NCI-H510A (cell line): Measurements from ENCODE around the gene CLCF1.

Source experiments
- DNase-seq: peaks from one replicate; lab custom pipeline; 2025; lab: John Stamatoyannopoulos, UW

Gene CLCF1

GRCh38 chr11:67356387-67356863, 17.0 kb downstream of the CLCF1 start:
- DNase-seq = no peak

GRCh38 chr11:67355794-67356386, 17.5 kb downstream of the CLCF1 start:
- DNase-seq = no peak

- no peak for DNase-seq
Measured at GRCh38 chr11:67355023-67355793, 18.2 kb downstream of the CLCF1 start.

GRCh38 chr11:67354075-67355022, 19.0 kb downstream of the CLCF1 start:
- DNase-seq = no peak

GRCh38 chr11:67353317-67354074, 19.9 kb downstream of the CLCF1 start, which contains the start of gene POLD4:
Gene POLD4 (minus strand): TSS chr11:67353546. CDS start chr11:67353399, 147 bp downstream.
- DNase-seq = peak; percentile 97

- peak; percentile 88 for DNase-seq
Measured at GRCh38 chr11:67352546-67353316, 20.7 kb downstream of the CLCF1 start.

- no peak for DNase-seq
Measured at GRCh38 chr11:67351275-67352005, 22.0 kb downstream of the CLCF1 start.

GRCh38 chr11:67349928-67350465, 23.4 kb downstream of the CLCF1 start:
- DNase-seq = no peak

- DNase-seq = no peak
Measured at GRCh38 chr11:67349457-67349856, 23.9 kb downstream of the CLCF1 start.

- no peak for DNase-seq
Measured at GRCh38 chr11:67349036-67349435, 24.4 kb downstream of the CLCF1 start.

GRCh38 chr11:67347964-67348749, 25.2 kb downstream of the CLCF1 start:
- no peak for DNase-seq

GRCh38 chr11:67345920-67346819, 27.2 kb downstream of the CLCF1 start:
- no peak for DNase-seq

GRCh38 chr11:67345247-67345919, 28.0 kb downstream of the CLCF1 start:
- no peak for DNase-seq

GRCh38 chr11:67344264-67344663, 29.1 kb downstream of the CLCF1 start:
- DNase-seq = no peak

- DNase-seq = no peak
Measured at GRCh38 chr11:67337257-67337656, 36.1 kb downstream of the CLCF1 start.

GRCh38 chr11:67332081-67332691, 41.2 kb downstream of the CLCF1 start:
- DNase-seq = no peak

- no peak for DNase-seq
Measured at GRCh38 chr11:67323526-67323925, 49.9 kb downstream of the CLCF1 start.
